A549 (cell line): ENCODE data around the gene HBQ1.

Experiments used
- CTCF ChIP-seq: fragments of >200 bp; sonication (Bioruptor Twin); formaldehyde crosslinking; IDR thresholded peaks from 3 replicates; pipeline ENCODE4 v1.5.1; 2016
- ESRRA ChIP-seq: fragments of 150-350 bp; IDR thresholded peaks from 2 replicates; pipeline ENCODE4 v1.6.1; 2014; ENCODE audit warnings: mild to moderate bottlenecking, low read length, borderline replicate concordance
- TP53 ChIP-seq: fragments of 250-450 bp; sonication (Bioruptor Pico); IDR thresholded peaks from 2 replicates; pipeline ENCODE4 v1.5.0; 2021; ENCODE audit warnings: mild to moderate bottlenecking, moderate library complexity
- ZSCAN20 ChIP-seq: fragments of 250-450 bp; sonication (Bioruptor Pico); IDR thresholded peaks from 2 replicates; pipeline ENCODE4 v1.8.0; 2022; ENCODE audit warnings: mild to moderate bottlenecking, moderate library complexity
- TF ChIP-seq, protein P1 (sequence below): fragments of 200-600 bp; sonication (generic); IDR thresholded peaks from 2 replicates; pipeline ENCODE4 v1.6.1; 2016; ENCODE audit warnings: antibody characterized with exemption, mild to moderate bottlenecking, moderate library complexity

- TF ChIP-seq CTCF (no peak), ESRRA (no peak), ZSCAN20 (CRISPR knock-in tag) (no peak), TP53 (CRISPR knock-in tag) (no peak)
- TF ChIP-seq, protein P1, sequence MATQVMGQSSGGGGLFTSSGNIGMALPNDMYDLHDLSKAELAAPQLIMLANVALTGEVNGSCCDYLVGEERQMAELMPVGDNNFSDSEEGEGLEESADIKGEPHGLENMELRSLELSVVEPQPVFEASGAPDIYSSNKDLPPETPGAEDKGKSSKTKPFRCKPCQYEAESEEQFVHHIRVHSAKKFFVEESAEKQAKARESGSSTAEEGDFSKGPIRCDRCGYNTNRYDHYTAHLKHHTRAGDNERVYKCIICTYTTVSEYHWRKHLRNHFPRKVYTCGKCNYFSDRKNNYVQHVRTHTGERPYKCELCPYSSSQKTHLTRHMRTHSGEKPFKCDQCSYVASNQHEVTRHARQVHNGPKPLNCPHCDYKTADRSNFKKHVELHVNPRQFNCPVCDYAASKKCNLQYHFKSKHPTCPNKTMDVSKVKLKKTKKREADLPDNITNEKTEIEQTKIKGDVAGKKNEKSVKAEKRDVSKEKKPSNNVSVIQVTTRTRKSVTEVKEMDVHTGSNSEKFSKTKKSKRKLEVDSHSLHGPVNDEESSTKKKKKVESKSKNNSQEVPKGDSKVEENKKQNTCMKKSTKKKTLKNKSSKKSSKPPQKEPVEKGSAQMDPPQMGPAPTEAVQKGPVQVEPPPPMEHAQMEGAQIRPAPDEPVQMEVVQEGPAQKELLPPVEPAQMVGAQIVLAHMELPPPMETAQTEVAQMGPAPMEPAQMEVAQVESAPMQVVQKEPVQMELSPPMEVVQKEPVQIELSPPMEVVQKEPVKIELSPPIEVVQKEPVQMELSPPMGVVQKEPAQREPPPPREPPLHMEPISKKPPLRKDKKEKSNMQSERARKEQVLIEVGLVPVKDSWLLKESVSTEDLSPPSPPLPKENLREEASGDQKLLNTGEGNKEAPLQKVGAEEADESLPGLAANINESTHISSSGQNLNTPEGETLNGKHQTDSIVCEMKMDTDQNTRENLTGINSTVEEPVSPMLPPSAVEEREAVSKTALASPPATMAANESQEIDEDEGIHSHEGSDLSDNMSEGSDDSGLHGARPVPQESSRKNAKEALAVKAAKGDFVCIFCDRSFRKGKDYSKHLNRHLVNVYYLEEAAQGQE, result no peak
These were observed 17.8 kb upstream of the HBQ1 start for GRCh38 chr16:162271-162991.
